ENCODE measurements around the gene TICAM2. TPM values are rescaled to one million over a fixed set of nuclear protein-coding genes. Genes with fewer than 3 reads are reported as not detected.

TICAM2 gene
- total RNA-seq, 2 experiments from 2014 or later, result 0.27 to 0.96 TPM

GRCh38 chr5:115605436-115605835 lies 3.2 kb upstream of the TICAM2 start:
- no peak for ATAC-seq
- H3K27me3 Mint-ChIP-seq, result no peaks in the 10 kb centered on the region
- no peak for TF ChIP-seq CTCF (IDR thresholded peaks at IDR 0.05)
- H3K9me3 Mint-ChIP-seq, result no peaks in the 10 kb centered on the region
- H3K36me3 Mint-ChIP-seq (ENCODE audit: low read depth), result peaks cover 12% of the 10 kb centered on the region
- intact Hi-C loops (cut with micrococcal nuclease), result no loop called here
- CTCF ChIA-PET, result interaction anchor here (1.3 kb wide), 2 partner anchors 296 to 508 kb away, joined by 3 read pairs; no protein-coding TSS in a partner anchor
- no peak overlapping the region for H3K27ac Mint-ChIP-seq
- POLR2A ChIA-PET, result interaction anchor here (1.4 kb wide), 1 partner anchor 62 kb away, joined by 5 read pairs; the partner anchor contains the start of gene FEM1C
- H3K4me3 Mint-ChIP-seq, result no peak overlapping the region
- DNase-seq, result no peak
- peaks cover 39% of the 10 kb centered on the region for H3K4me1 Mint-ChIP-seq (ENCODE audit: low read depth)

- Mint-ChIP-seq H3K4me1 (ENCODE audit: low read depth) (peaks cover 39% of the 10 kb centered on the region), H3K9me3 (no peaks in the 10 kb centered on the region), H3K27ac (peak overlapping the region; percentile 23), H3K4me3 (peak overlapping the region; percentile 36), H3K27me3 (no peaks in the 10 kb centered on the region), H3K36me3 (ENCODE audit: low read depth) (peaks cover 9% of the 10 kb centered on the region)
- ChIA-PET CTCF (interaction anchor here (1.2 to 1.8 kb wide), 2 partner anchors 11 to 13 kb away, joined by 7 to 8 read pairs; no protein-coding TSS in a partner anchor), POLR2A (interaction anchor here (0.6 to 1.0 kb wide), 2 partner anchors 25 to 32 kb away, joined by 3 read pairs; no protein-coding TSS in a partner anchor)
- intact Hi-C loops (cut with micrococcal nuclease), result no loop called here
- TF ChIP-seq CTCF (IDR thresholded peaks at IDR 0.05), result no peak
- DNase-seq, result no peak
- ATAC-seq, result no peak
These were observed 379 bp upstream of the TICAM2 start for GRCh38 chr5:115602591-115603125.

- H3K9me3 Mint-ChIP-seq, result no peaks in the 10 kb centered on the region
- H3K36me3 Mint-ChIP-seq (ENCODE audit: low read depth), result peaks cover 6% of the 10 kb centered on the region
- H3K4me3 Mint-ChIP-seq, result no peak overlapping the region
- H3K4me1 Mint-ChIP-seq (ENCODE audit: low read depth), result peaks cover 33% of the 10 kb centered on the region
- TF ChIP-seq CTCF (IDR thresholded peaks at IDR 0.05), result no peak
- intact Hi-C loops (cut with micrococcal nuclease), result no loop called here
- CTCF ChIA-PET, result interaction anchor here (0.6 to 1.2 kb wide), 3 partner anchors 18 to 292 kb away, joined by 3 read pairs; no protein-coding TSS in a partner anchor
- H3K27ac Mint-ChIP-seq, result no peak overlapping the region
- POLR2A ChIA-PET, result no interaction called here
- DNase-seq (no peak), ATAC-seq (no peak)
- H3K27me3 Mint-ChIP-seq, result no peaks in the 10 kb centered on the region
These were observed 1.5 kb downstream of the TICAM2 start for GRCh38 chr5:115600766-115601165.

- no peak overlapping the region for H3K27ac Mint-ChIP-seq
- intact Hi-C loops (cut with micrococcal nuclease), result no loop called here
- DNase-seq (no peak), ATAC-seq (no peak)
- peaks cover 33% of the 10 kb centered on the region for H3K4me1 Mint-ChIP-seq (ENCODE audit: low read depth)
- H3K27me3 Mint-ChIP-seq, result no peaks in the 10 kb centered on the region
- no peak for TF ChIP-seq CTCF (IDR thresholded peaks at IDR 0.05)
- peaks cover 4% of the 10 kb centered on the region for H3K36me3 Mint-ChIP-seq (ENCODE audit: low read depth)
- ChIA-PET POLR2A (no interaction called here), CTCF (no interaction called here)
- no peaks in the 10 kb centered on the region for H3K9me3 Mint-ChIP-seq
- H3K4me3 Mint-ChIP-seq, result no peak overlapping the region
These were observed 2.4 kb downstream of the TICAM2 start for GRCh38 chr5:115599924-115600323.

- POLR2A ChIA-PET, result no interaction called here
- intact Hi-C loops (cut with micrococcal nuclease), result no loop called here
- TF ChIP-seq CTCF (IDR thresholded peaks at IDR 0.05), result no peak
- Mint-ChIP-seq H3K9me3 (no peaks in the 10 kb centered on the region), H3K27ac (no peak overlapping the region), H3K4me1 (ENCODE audit: low read depth) (peaks cover 33% of the 10 kb centered on the region), H3K27me3 (no peaks in the 10 kb centered on the region), H3K4me3 (no peak overlapping the region), H3K36me3 (ENCODE audit: low read depth) (peaks cover 2% of the 10 kb centered on the region)
- no peak for DNase-seq
- CTCF ChIA-PET, result no interaction called here
- no peak for ATAC-seq
These were observed 2.8 kb downstream of the TICAM2 start for GRCh38 chr5:115599502-115599901.

All from activated CD8-positive, alpha-beta T cell treated with anti-CD3 and anti-CD28 coated beads for 36 hours (primary cell).